Measurements from ENCODE around the gene CAMK2A. TPM values are rescaled to one million over a fixed set of nuclear protein-coding genes. Genes with fewer than 3 reads are reported as not detected.

The CAMK2A gene
- total RNA-seq, 3 donors from 2014 or later: 0.46 to 3.0 (median 0.93) TPM

DNA sequence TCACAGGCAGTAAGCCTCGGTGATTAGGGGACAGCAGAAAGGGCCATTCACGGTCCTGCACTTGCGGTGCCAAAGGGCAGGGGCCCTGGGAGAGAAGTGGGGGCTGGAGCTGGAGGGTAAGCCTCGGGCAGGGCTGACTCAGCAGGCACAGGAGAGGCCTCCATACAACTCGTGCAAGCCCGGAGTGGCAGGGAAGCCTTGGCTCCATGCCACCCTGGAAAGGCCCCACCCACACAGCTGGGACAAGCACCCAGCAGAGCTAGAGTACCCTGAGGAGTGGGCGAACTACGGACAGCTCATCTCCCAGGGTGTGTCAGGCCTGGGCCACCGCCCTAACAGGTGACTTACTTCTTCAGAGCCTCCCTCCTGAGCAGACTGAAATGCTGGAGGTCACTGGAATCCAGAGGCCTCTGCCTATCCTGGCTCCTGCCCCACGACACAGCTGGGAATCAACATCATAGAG is 5.6 kb upstream of the CAMK2A start:
- Histone ChIP-seq H3K36me3 (ENCODE audit: low read depth) (no peaks in the 10 kb centered on the region), H3K4me1 (ENCODE audit: low read depth) (no peaks in the 10 kb centered on the region), H3K9me3 (no peaks in the 10 kb centered on the region), H3K4me3 (no peak overlapping the region)
- ATAC-seq (peak; percentile 72), DNase-seq (peak in 2 of 3 donors; percentile 57 to 59)
- intact Hi-C loops (cut with DNase I, micrococcal nuclease): no loop called here
- TF ChIP-seq, protein P1, sequence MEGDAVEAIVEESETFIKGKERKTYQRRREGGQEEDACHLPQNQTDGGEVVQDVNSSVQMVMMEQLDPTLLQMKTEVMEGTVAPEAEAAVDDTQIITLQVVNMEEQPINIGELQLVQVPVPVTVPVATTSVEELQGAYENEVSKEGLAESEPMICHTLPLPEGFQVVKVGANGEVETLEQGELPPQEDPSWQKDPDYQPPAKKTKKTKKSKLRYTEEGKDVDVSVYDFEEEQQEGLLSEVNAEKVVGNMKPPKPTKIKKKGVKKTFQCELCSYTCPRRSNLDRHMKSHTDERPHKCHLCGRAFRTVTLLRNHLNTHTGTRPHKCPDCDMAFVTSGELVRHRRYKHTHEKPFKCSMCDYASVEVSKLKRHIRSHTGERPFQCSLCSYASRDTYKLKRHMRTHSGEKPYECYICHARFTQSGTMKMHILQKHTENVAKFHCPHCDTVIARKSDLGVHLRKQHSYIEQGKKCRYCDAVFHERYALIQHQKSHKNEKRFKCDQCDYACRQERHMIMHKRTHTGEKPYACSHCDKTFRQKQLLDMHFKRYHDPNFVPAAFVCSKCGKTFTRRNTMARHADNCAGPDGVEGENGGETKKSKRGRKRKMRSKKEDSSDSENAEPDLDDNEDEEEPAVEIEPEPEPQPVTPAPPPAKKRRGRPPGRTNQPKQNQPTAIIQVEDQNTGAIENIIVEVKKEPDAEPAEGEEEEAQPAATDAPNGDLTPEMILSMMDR (IDR thresholded peaks at IDR 0.05): no peak

DNA sequence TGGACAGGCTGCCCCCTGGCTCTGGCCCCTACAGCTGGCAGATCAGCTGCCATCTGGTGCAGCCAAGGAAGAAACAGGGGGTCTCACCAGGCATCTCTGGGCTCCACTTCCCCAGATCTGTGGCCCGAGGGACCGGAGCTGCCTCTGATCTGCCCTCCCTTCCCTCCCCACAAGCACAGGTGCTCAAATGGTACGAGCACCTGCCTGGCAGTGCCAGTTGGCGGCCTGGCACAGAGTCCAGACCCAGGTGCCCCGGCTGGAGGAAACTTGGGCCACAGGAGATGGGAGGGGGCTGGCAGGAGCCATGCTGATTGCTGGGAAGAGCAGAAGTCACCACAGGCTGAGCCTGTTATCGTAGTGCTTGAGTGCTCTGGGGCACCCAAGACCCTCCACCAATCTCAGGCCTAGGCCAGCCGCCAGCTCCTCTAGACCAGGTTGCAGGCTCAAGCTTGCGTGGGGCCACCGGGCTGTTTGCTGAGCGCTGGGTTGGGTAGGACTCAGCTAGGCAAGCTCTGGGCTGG is 5.0 kb upstream of the CAMK2A start:
- no peaks in the 10 kb centered on the region for H3K36me3 ChIP-seq (ENCODE audit: low read depth)
- no peak overlapping the region for H3K4me3 ChIP-seq
- TF ChIP-seq, protein P1 (IDR thresholded peaks at IDR 0.05): no peak
- no peaks in the 10 kb centered on the region for H3K9me3 ChIP-seq
- intact Hi-C loops (cut with DNase I, micrococcal nuclease): no loop called here
- DNase-seq (no peak), ATAC-seq (no peak)
- no peaks in the 10 kb centered on the region for H3K4me1 ChIP-seq (ENCODE audit: low read depth)

DNA sequence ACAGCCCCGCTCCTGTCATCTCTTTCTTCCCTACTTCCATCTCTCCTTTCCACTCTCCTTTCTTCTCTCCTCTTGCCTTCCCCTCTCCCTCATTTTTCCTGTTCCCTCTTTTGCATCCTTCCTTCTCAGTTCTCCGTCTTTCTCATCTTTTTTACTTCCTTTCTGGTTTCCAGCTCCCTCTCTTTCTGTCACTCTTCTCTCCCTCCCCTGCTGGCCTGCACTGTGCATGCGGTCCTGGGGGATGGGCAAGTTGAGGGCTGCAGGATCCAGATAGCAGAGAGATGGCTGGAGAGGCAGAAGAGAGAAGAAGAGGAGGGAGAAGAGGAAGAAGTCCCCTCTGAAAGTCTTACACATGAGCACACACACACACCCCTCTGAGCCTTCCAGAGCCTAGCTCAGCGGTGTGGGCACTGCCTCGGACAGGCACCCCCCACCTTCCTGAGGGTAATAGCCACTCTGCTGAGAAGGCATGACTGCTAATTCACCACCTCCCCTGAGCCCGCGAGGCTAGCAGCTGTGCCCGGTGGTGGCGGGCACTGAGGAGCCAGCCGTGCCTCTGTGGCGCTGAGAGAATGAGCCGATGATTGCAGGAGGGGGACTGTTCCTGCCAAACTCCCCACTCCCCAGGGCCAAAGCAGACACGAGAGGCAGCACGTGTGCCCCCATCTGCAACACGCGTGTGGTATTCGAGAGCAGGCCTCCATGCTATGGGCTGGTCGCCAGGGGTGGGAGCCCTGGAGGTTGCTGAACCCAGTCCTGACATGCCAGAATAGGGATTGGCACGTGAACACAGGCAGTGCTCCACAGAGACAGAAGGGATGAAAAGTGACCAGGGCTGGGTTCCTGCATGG is 3.7 kb upstream of the CAMK2A start:
- intact Hi-C loops (cut with DNase I, micrococcal nuclease): no loop called here
- ATAC-seq: no peak

DNA sequence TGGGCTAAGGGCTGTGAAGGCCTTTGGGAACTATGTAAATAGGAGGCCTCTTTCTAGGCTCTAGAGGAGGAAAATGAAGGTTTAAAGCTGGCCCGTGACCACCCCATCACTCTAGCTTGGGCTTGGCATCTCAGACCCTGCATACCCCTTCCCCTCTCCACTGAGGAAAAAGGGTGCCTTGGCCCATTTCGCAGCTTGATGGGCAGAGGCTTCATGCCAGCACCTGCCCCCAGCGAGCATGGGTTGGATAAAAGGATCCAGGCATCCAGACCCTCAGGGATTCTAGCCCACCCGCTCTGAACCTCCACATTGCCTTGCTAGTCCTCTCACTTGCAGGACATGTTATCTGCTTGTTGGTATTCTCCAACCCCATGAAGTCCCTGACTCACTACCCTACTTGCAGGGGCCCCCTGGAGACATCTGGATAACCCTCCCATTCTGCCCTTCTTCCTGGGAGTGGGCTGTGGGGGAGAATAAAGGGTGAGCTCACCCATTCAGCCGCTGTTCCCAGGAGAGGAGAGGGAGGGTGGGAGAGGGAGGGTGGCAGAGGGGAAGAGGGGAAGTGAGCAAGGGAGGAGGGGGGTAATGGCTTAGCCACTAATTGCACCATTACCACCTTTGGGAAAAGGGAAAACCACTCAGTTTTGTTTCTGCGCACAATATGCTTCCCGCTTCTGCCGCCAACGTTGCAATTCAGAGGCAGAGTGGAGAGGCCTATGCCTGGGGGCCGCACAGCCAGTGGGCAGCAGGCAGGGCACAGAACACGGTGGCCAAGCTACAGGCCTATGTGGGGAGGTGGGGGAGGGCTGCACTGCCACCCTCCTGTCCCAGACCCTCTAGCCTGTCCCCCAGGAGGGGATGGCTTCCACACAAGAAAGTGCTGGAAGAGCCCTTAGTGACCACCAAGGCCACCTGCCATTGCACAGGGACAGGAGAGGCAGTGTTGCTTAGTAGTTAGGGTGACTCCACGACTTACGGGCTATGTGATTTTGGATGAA is 2.1 kb upstream of the CAMK2A start:
- no peaks in the 10 kb centered on the region for H3K9me3 ChIP-seq
- H3K36me3 ChIP-seq (ENCODE audit: low read depth): no peaks in the 10 kb centered on the region
- no peak overlapping the region for H3K4me3 ChIP-seq
- DNase-seq: no peak
- no peaks in the 10 kb centered on the region for H3K4me1 ChIP-seq (ENCODE audit: low read depth)
- TF ChIP-seq, protein P1 (IDR thresholded peaks at IDR 0.05): no peak
- intact Hi-C loops (cut with DNase I, micrococcal nuclease): no loop called here
- no peak for ATAC-seq

More for the DNA sequence above, 3.7 kb upstream of the CAMK2A start:
- TF ChIP-seq, protein P1 (IDR thresholded peaks at IDR 0.05): no peak
- H3K4me3 ChIP-seq: no peak overlapping the region
- no peaks in the 10 kb centered on the region for H3K4me1 ChIP-seq (ENCODE audit: low read depth)
- H3K9me3 ChIP-seq: no peaks in the 10 kb centered on the region
- no peak for DNase-seq
- no peaks in the 10 kb centered on the region for H3K36me3 ChIP-seq (ENCODE audit: low read depth)

DNA sequence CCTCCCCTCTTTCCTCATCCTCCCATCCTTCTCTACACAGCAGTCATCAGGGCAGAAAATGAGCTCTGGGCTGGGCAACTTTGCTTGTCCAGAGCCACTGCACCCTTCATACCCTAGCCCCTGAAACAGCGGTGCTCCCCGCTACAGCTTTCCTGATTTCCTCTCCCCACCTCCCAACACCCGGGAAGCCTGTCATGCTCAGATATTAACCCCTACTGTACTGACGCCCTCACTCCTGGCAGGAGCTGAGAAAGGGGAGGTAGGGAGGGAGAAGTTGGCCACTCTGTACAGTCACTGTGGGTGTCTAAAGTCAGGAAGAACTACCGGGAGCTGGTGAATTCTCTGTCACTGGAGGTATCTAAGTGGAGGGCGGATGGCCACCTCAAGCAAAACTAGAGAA is 782 bp downstream of the CAMK2A start:
- H3K4me1 ChIP-seq (ENCODE audit: low read depth): no peaks in the 10 kb centered on the region
- TF ChIP-seq, protein P1 (IDR thresholded peaks at IDR 0.05): no peak
- H3K36me3 ChIP-seq (ENCODE audit: low read depth): no peaks in the 10 kb centered on the region
- H3K4me3 ChIP-seq: no peak overlapping the region
- ATAC-seq (no peak), DNase-seq (no peak)
- intact Hi-C loops (cut with DNase I, micrococcal nuclease): no loop called here
- no peaks in the 10 kb centered on the region for H3K9me3 ChIP-seq
